ENCODE measurements around the gene PRKCH. TPM values are rescaled to one million over a fixed set of nuclear protein-coding genes. Genes with fewer than 3 reads are reported as not detected.

The PRKCH gene
- total and polyA plus RNA-seq, 9 of the 15 experiments (the other 6 are each of a cell fraction or from before 2014, with no cell fraction given), result 0.61 to 4.4 (median 4.0) TPM

DNA sequence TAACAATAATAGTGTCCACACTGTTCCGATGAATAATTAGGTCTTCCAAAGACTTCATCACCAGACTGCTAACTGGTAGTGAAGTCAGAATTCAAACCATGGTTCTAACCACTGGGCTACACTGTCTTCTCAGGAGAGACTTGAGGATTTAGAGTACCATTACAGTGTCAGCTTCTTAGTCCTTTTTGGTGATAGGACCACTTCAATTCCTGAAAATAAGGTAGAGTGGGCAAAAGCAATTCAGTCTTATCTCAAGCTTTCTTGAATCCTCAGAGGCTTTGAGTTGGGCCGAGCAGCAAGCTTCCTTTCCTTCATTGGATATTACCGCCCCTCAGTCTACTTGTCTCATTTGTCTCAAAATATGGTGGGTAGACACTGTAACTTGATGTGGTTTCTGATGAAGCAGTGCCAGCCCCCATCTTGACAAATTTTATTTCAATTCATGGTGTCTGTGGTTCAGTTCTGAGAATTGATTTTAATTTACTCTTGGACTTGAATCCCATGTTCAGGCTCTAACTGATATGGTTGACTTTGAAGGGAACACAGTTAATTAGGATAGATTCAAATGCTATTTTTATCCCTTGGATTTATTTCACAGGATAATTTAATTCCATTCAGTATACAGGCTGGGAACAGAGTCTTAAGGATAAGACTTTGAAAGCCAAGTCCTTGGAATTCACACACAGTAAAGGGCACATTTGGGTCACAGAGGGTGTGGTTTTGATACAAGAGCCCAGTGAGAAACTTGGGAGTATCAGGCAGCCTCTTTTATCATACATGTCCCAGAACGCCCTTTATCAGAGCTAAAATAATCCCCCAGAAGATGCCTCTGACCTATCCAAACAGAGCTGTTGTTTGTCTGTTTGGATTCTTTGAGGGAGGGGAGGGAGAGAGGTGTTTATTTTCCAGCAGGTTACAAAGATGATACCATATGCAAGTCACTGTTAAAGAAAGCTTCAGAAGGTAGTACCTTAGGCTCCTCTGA is 167.3 kb downstream of the PRKCH start (continued):
- TF ChIP-seq NONO (IDR thresholded peaks at IDR 0.05; ENCODE audit: low read depth in 2 of 2, low read length in 1 of 2) (no peak), CC2D1A (IDR thresholded peaks at IDR 0.05) (no peak), EGR1 (conservative IDR thresholded peaks at IDR 0.05) (no peak), ZNF24 (IDR thresholded peaks at IDR 0.05) (no peak), ZEB2 (IDR thresholded peaks at IDR 0.05) (no peak), NCOA4 (IDR thresholded peaks at IDR 0.05; ENCODE audit: partially characterized antibody) (no peak), PHF8 (IDR thresholded peaks at IDR 0.05; ENCODE audit: borderline replicate concordance, low read length) (no peak), STAT5B (CRISPR knock-in tag; IDR thresholded peaks at IDR 0.05) (no peak), OTX1 (CRISPR knock-in tag; IDR thresholded peaks at IDR 0.05) (no peak), ARID1B (IDR thresholded peaks at IDR 0.05) (peak; percentile 50; the same call in 1 of the 2 replicates), XRCC4 (IDR thresholded peaks at IDR 0.05; ENCODE audit: extremely low read depth, insufficient read depth, insufficient read length) (no peak), TAL1 (IDR thresholded peaks at IDR 0.05) (peak; percentile 53; the same call in 1 of the 2 replicates), MBD2 (IDR thresholded peaks at IDR 0.05; ENCODE audit: borderline replicate concordance, low read depth) (no peak), TCF3 (CRISPR knock-in tag; IDR thresholded peaks at IDR 0.05) (peak; percentile 33), ZNF41 (CRISPR knock-in tag; conservative IDR thresholded peaks at IDR 0.05) (no peak)
- TF ChIP-seq, protein P1, sequence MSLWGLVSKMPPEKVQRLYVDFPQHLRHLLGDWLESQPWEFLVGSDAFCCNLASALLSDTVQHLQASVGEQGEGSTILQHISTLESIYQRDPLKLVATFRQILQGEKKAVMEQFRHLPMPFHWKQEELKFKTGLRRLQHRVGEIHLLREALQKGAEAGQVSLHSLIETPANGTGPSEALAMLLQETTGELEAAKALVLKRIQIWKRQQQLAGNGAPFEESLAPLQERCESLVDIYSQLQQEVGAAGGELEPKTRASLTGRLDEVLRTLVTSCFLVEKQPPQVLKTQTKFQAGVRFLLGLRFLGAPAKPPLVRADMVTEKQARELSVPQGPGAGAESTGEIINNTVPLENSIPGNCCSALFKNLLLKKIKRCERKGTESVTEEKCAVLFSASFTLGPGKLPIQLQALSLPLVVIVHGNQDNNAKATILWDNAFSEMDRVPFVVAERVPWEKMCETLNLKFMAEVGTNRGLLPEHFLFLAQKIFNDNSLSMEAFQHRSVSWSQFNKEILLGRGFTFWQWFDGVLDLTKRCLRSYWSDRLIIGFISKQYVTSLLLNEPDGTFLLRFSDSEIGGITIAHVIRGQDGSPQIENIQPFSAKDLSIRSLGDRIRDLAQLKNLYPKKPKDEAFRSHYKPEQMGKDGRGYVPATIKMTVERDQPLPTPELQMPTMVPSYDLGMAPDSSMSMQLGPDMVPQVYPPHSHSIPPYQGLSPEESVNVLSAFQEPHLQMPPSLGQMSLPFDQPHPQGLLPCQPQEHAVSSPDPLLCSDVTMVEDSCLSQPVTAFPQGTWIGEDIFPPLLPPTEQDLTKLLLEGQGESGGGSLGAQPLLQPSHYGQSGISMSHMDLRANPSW (CRISPR knock-in tag; IDR thresholded peaks at IDR 0.05), result no peak
- TF ChIP-seq, protein P2, sequence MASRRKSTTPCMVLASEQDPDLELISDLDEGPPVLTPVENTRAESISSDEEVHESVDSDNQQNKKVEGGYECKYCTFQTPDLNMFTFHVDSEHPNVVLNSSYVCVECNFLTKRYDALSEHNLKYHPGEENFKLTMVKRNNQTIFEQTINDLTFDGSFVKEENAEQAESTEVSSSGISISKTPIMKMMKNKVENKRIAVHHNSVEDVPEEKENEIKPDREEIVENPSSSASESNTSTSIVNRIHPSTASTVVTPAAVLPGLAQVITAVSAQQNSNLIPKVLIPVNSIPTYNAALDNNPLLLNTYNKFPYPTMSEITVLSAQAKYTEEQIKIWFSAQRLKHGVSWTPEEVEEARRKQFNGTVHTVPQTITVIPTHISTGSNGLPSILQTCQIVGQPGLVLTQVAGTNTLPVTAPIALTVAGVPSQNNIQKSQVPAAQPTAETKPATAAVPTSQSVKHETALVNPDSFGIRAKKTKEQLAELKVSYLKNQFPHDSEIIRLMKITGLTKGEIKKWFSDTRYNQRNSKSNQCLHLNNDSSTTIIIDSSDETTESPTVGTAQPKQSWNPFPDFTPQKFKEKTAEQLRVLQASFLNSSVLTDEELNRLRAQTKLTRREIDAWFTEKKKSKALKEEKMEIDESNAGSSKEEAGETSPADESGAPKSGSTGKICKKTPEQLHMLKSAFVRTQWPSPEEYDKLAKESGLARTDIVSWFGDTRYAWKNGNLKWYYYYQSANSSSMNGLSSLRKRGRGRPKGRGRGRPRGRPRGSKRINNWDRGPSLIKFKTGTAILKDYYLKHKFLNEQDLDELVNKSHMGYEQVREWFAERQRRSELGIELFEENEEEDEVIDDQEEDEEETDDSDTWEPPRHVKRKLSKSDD (conservative IDR thresholded peaks at IDR 0.05; ENCODE audit: low read length), result no peak
- TF ChIP-seq, protein P3, sequence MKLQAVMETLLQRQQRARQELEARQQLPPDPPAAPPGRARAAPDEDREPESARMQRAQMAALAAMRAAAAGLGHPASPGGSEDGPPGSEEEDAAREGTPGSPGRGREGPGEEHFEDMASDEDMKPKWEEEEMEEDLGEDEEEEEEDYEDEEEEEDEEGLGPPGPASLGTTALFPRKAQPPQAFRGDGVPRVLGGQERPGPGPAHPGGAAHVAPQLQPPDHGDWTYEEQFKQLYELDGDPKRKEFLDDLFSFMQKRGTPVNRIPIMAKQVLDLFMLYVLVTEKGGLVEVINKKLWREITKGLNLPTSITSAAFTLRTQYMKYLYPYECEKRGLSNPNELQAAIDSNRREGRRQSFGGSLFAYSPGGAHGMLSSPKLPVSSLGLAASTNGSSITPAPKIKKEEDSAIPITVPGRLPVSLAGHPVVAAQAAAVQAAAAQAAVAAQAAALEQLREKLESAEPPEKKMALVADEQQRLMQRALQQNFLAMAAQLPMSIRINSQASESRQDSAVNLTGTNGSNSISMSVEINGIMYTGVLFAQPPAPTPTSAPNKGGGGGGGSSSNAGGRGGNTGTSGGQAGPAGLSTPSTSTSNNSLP (IDR thresholded peaks at IDR 0.05; ENCODE audit: borderline replicate concordance, low read depth, low read length), result no peak
- TF ChIP-seq, protein P4, sequence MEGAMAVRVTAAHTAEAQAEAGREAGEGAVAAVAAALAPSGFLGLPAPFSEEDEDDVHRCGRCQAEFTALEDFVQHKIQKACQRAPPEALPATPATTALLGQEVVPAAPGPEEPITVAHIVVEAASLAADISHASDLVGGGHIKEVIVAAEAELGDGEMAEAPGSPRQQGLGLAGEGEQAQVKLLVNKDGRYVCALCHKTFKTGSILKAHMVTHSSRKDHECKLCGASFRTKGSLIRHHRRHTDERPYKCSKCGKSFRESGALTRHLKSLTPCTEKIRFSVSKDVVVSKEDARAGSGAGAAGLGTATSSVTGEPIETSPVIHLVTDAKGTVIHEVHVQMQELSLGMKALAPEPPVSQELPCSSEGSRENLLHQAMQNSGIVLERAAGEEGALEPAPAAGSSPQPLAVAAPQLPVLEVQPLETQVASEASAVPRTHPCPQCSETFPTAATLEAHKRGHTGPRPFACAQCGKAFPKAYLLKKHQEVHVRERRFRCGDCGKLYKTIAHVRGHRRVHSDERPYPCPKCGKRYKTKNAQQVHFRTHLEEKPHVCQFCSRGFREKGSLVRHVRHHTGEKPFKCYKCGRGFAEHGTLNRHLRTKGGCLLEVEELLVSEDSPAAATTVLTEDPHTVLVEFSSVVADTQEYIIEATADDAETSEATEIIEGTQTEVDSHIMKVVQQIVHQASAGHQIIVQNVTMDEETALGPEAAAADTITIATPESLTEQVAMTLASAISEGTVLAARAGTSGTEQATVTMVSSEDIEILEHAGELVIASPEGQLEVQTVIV (CRISPR knock-in tag; IDR thresholded peaks at IDR 0.05; ENCODE audit: borderline replicate concordance), result no peak
